Measurements from ENCODE around the gene TMOD3.

TMOD3 gene

GRCh38 chr15:51793521-51794305 lies 35.7 kb upstream of the TMOD3 start:
- no peak for TF ChIP-seq CTCF (conservative IDR thresholded peaks at IDR 0.05; ENCODE audit: control insufficient read depth, insufficient read depth, low read depth, low read length)
- DNase-seq (ENCODE audit: low read depth) = no peak

GRCh38 chr15:51796847-51797401 lies 32.5 kb upstream of the TMOD3 start:
- H3K4me3 ChIP-seq (ENCODE audit: control insufficient read depth, low read depth, low read length) = no peak overlapping the region
- peak; percentile 30 for DNase-seq (ENCODE audit: low read depth)
- TF ChIP-seq CTCF (conservative IDR thresholded peaks at IDR 0.05; ENCODE audit: control insufficient read depth, insufficient read depth, low read depth, low read length) = no peak

More at GRCh38 chr15:51793521-51794305, 35.7 kb upstream of the TMOD3 start:
- H3K4me3 ChIP-seq (ENCODE audit: control insufficient read depth, low read depth, low read length) = no peak overlapping the region

GRCh38 chr15:51798281-51798680 lies 31.2 kb upstream of the TMOD3 start:
- no peak overlapping the region for H3K4me3 ChIP-seq (ENCODE audit: control insufficient read depth, low read depth, low read length)
- no peak for TF ChIP-seq CTCF (conservative IDR thresholded peaks at IDR 0.05; ENCODE audit: control insufficient read depth, insufficient read depth, low read depth, low read length)
- no peak for DNase-seq (ENCODE audit: low read depth)

GRCh38 chr15:51799282-51800252 lies 29.9 kb upstream of the TMOD3 start:
- DNase-seq (ENCODE audit: low read depth) = no peak
- H3K4me3 ChIP-seq (ENCODE audit: control insufficient read depth, low read depth, low read length) = no peak overlapping the region
- TF ChIP-seq CTCF (conservative IDR thresholded peaks at IDR 0.05; ENCODE audit: control insufficient read depth, insufficient read depth, low read depth, low read length) = no peak

- no peak overlapping the region for H3K4me3 ChIP-seq (ENCODE audit: control insufficient read depth, low read depth, low read length)
- DNase-seq (ENCODE audit: low read depth) = peak; percentile 31
- TF ChIP-seq CTCF (conservative IDR thresholded peaks at IDR 0.05; ENCODE audit: control insufficient read depth, insufficient read depth, low read depth, low read length) = peak; percentile 58
Observed at GRCh38 chr15:51801391-51801835, 28.0 kb upstream of the TMOD3 start.

GRCh38 chr15:51802593-51802992 lies 26.9 kb upstream of the TMOD3 start:
- no peak for TF ChIP-seq CTCF (conservative IDR thresholded peaks at IDR 0.05; ENCODE audit: control insufficient read depth, insufficient read depth, low read depth, low read length)
- H3K4me3 ChIP-seq (ENCODE audit: control insufficient read depth, low read depth, low read length) = no peak overlapping the region
- no peak for DNase-seq (ENCODE audit: low read depth)

Measured in fibroblast of mammary gland (primary cell).